ENCODE data around the gene NEK9. TPM values are rescaled to one million over a fixed set of nuclear protein-coding genes. Genes with fewer than 3 reads are reported as not detected.

The NEK9 gene
- 27.6 and 41.0 TPM in 2 replicates for total RNA-seq (2014; rRNA removed; shearing (Covaris generic))
- polyA plus RNA-seq (2016; fragmentation: Nextera tagmentation; extraction: Ambion mirVana) = 41.2 and 47.6 TPM in 2 replicates

GRCh38 chr14:75126679-75127473 is at the start of gene NEK9:
Gene NEK9, minus strand, starts transcription at chr14:75127048. Its CDS starts 127 bp downstream, at chr14:75126921.
- H3K36me3 ChIP-seq (ENCODE audit: low read depth) = no peaks in the 10 kb centered on the region
- no peaks in the 10 kb centered on the region for H3K27me3 ChIP-seq (replicated peaks; ENCODE audit: insufficient read depth)
- no peaks in the 10 kb centered on the region for H4K20me1 ChIP-seq (ENCODE audit: insufficient read depth)
- H3K27ac ChIP-seq = peak within 1 kb of the TSS; percentile 78
- peaks cover 27% of the 10 kb centered on the region for H3K4me1 ChIP-seq (ENCODE audit: insufficient read depth)
- H3K9me3 ChIP-seq (ENCODE audit: low read depth) = no peaks in the 10 kb centered on the region
- DNase-seq = peak; percentile 94
- no peaks in the 10 kb centered on the region for H3K9me2 ChIP-seq (ENCODE audit: insufficient read depth)
- no peak for TF ChIP-seq EZH2phosphoT487 (IDR thresholded peaks at IDR 0.05; ENCODE audit: insufficient read depth, low read depth)
- H2AFZ ChIP-seq = peak within 1 kb of the TSS; percentile 96
- peaks cover 36% of the 10 kb centered on the region for H3F3A ChIP-seq (ENCODE audit: insufficient read depth)
- peak within 1 kb of the TSS; percentile 87 for H3K9ac ChIP-seq
- peaks cover 68% of the 10 kb centered on the region for H3K79me2 ChIP-seq (ENCODE audit: insufficient read depth)
- peak within 1 kb of the TSS; percentile 78 for H3K4me3 ChIP-seq
- 1% methylated on average over 73 to 76 of the region's 76 CpGs for WGBS, 2 experiments (ENCODE audit: low coverage in 1 of 2, low lambda C conversion rate in 2 of 2, missing lambda C conversion rate in 2 of 2)
- H3K4me2 ChIP-seq (ENCODE audit: unreplicated experiment) = peak within 1 kb of the TSS; percentile 94
- in situ Hi-C loops (cut with MboI) = loop anchor here (10.0 to 25.0 kb wide), 2 partner anchors 178 to 335 kb away; no protein-coding TSS in a partner anchor

GRCh38 chr14:75176142-75176820 is 49.4 kb upstream of the NEK9 start, which contains the start of gene TMED10:
Gene TMED10, minus strand, starts transcription at chr14:75176612. Its CDS starts 33 bp downstream, at chr14:75176579.
- TF ChIP-seq EZH2phosphoT487 (IDR thresholded peaks at IDR 0.05; ENCODE audit: insufficient read depth, low read depth) (no peak), EZH2 (IDR thresholded peaks at IDR 0.05; ENCODE audit: insufficient read depth, poor library complexity, severe bottlenecking) (no peak)
- Histone ChIP-seq H3K9ac (peak within 1 kb of the TSS; percentile 96), H3K4me2 (ENCODE audit: unreplicated experiment) (peak within 1 kb of the TSS; percentile 84), H4K20me1 (ENCODE audit: insufficient read depth) (no peaks in the 10 kb centered on the region), H3K4me3 (peak within 1 kb of the TSS; percentile 81), H3K27ac (peak within 1 kb of the TSS; percentile 94), H2AFZ (peak within 1 kb of the TSS; percentile 67), H3F3A (ENCODE audit: insufficient read depth) (no peaks in the 10 kb centered on the region), H3K9me3 (ENCODE audit: low read depth) (no peaks in the 10 kb centered on the region), H3K36me3 (ENCODE audit: low read depth) (no peaks in the 10 kb centered on the region), H3K9me2 (ENCODE audit: insufficient read depth) (no peaks in the 10 kb centered on the region), H3K27me3 (replicated peaks; ENCODE audit: insufficient read depth) (no peaks in the 10 kb centered on the region), H3K4me1 (ENCODE audit: insufficient read depth) (no peaks in the 10 kb centered on the region), H3K79me2 (ENCODE audit: insufficient read depth) (peaks cover 49% of the 10 kb centered on the region)
- peak; percentile 94 for DNase-seq
- in situ Hi-C loops (cut with MboI) = no loop called here
- WGBS, 2 experiments (ENCODE audit: low coverage in 1 of 2, low lambda C conversion rate in 2 of 2, missing lambda C conversion rate in 2 of 2) = 0 to 1% methylated on average over 38 to 49 of the region's 49 CpGs

- 10 to 11% methylated on average over 10 of the region's 10 CpGs for WGBS, 2 experiments (ENCODE audit: low coverage in 1 of 2, low lambda C conversion rate in 2 of 2, missing lambda C conversion rate in 2 of 2)
- peak overlapping the region; percentile 67 for H2AFZ ChIP-seq
- DNase-seq = no peak
- no peak for TF ChIP-seq EZH2phosphoT487 (IDR thresholded peaks at IDR 0.05; ENCODE audit: insufficient read depth, low read depth)
- TF ChIP-seq EZH2 (IDR thresholded peaks at IDR 0.05; ENCODE audit: insufficient read depth, poor library complexity, severe bottlenecking) = no peak
- no peaks in the 10 kb centered on the region for H4K20me1 ChIP-seq (ENCODE audit: insufficient read depth)
- in situ Hi-C loops (cut with MboI) = no loop called here
- H3K27ac ChIP-seq = peak overlapping the region; percentile 94
- H3K4me2 ChIP-seq (ENCODE audit: unreplicated experiment) = peak overlapping the region; percentile 84
- H3K36me3 ChIP-seq (ENCODE audit: low read depth) = no peaks in the 10 kb centered on the region
- H3K4me1 ChIP-seq (ENCODE audit: insufficient read depth) = peaks cover 3% of the 10 kb centered on the region; the same call in 1 of the 2 replicates
- no peaks in the 10 kb centered on the region for H3F3A ChIP-seq (ENCODE audit: insufficient read depth)
- peaks cover 54% of the 10 kb centered on the region for H3K79me2 ChIP-seq (ENCODE audit: insufficient read depth)
- peak overlapping the region; percentile 81 for H3K4me3 ChIP-seq
- no peaks in the 10 kb centered on the region for H3K9me3 ChIP-seq (ENCODE audit: low read depth)
- no peaks in the 10 kb centered on the region for H3K27me3 ChIP-seq (replicated peaks; ENCODE audit: insufficient read depth)
- no peaks in the 10 kb centered on the region for H3K9me2 ChIP-seq (ENCODE audit: insufficient read depth)
- H3K9ac ChIP-seq = peak overlapping the region; percentile 96
Measured at GRCh38 chr14:75175677-75176141, 48.9 kb upstream of the NEK9 start.

DNA sequence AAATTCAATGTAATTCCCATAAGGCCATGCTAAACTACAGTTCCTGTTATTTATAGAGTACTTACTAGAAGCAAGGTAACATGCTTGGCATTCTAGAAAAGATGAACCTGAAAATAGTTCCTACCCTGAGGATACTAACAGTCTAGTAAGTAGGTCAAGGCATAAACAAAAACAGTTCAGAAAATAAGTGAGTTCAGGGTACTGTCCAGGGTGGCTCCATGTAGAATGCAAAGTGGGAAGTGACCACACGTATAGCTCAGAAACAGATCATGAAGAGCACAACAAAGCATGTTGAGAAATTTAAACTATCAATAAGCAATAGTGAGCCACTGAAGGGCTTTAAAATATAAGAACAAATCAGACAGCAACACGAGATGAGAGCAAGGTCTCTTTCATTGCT is 47.2 kb upstream of the NEK9 start:
- Histone ChIP-seq H3K9ac (no peak overlapping the region), H3K9me3 (ENCODE audit: low read depth) (no peaks in the 10 kb centered on the region), H3K4me3 (0 out of 2 replicates have a peak overlapping the region, but pooled peaks have one; percentile 81), H2AFZ (no peak overlapping the region), H3F3A (ENCODE audit: insufficient read depth) (no peaks in the 10 kb centered on the region), H3K4me2 (ENCODE audit: unreplicated experiment) (peak overlapping the region; percentile 84), H3K27ac (no peak overlapping the region), H3K79me2 (ENCODE audit: insufficient read depth) (peaks cover 71% of the 10 kb centered on the region), H3K4me1 (ENCODE audit: insufficient read depth) (peaks cover 6% of the 10 kb centered on the region; the same call in 1 of the 2 replicates), H4K20me1 (ENCODE audit: insufficient read depth) (peaks cover 6% of the 10 kb centered on the region; the same call in 1 of the 2 replicates), H3K27me3 (replicated peaks; ENCODE audit: insufficient read depth) (no peaks in the 10 kb centered on the region), H3K36me3 (ENCODE audit: low read depth) (no peaks in the 10 kb centered on the region), H3K9me2 (ENCODE audit: insufficient read depth) (no peaks in the 10 kb centered on the region)
- no peak for TF ChIP-seq EZH2phosphoT487 (IDR thresholded peaks at IDR 0.05; ENCODE audit: insufficient read depth, low read depth)
- TF ChIP-seq EZH2 (IDR thresholded peaks at IDR 0.05; ENCODE audit: insufficient read depth, poor library complexity, severe bottlenecking) = no peak
- in situ Hi-C loops (cut with MboI) = no loop called here
- DNase-seq = peak; percentile 26
- WGBS, 2 experiments (ENCODE audit: low coverage in 1 of 2, low lambda C conversion rate in 2 of 2, missing lambda C conversion rate in 2 of 2) = 38 to 47% methylated on average over 2 of the region's 2 CpGs

Measured in GM23248 (cell line).